Parietal lobe (tissue), 2 donors: ENCODE data around the gene ZNF468. TPM values are rescaled to one million over a fixed set of nuclear protein-coding genes. Genes with fewer than 3 reads are reported as not detected.

ENCODE experiments used
- small RNA-seq: library from RNA; depleted of rRNA; stranded (forward); fragments of <200 nt; gene quantifications from one replicate; pipeline ENCODE3, GENCODE V24; 2014; ENCODE audit warnings: low replicate concordance
- total RNA-seq: library from RNA; depleted of rRNA; stranded (reverse); fragments of >200 nt; gene quantifications from one replicate; pipeline ENCODE4 v1.2.3, GENCODE V29; 2014

ZNF468 gene
- total RNA-seq: 53.8 TPM

GRCh38 chr19:52857378-52858191 lies at the start of gene ZNF468:
TSS of gene ZNF468 (minus strand) at chr19:52857619. CDS start at chr19:52854272, 3,347 bp downstream.

GRCh38 chr19:52897138-52897935 lies 39.9 kb upstream of the ZNF468 start, which contains the start of gene ZNF320:
TSS of gene ZNF320 (minus strand) at chr19:52897635. CDS start at chr19:52890255, 7,380 bp downstream.

GRCh38 chr19:52821204-52821960 lies 36.0 kb downstream of the ZNF468 start, which contains the start of gene ZNF28:
TSS of gene ZNF28 (minus strand) at chr19:52821633. CDS start at chr19:52817958, 3,675 bp downstream.

Small RNA genes lying within 50 kb of the gene (small RNA-seq; reads per million reads assigned to genes)
- gene ZNF320: not detected

Other genes with a start within 250 kb of the ZNF468 start
- 107 TPM for gene ZNF83, start 219.3 kb downstream of the ZNF468 start, total RNA-seq
- 57.6 TPM for gene ZNF611, start 122.6 kb downstream of the ZNF468 start, total RNA-seq
- 1.9 TPM for gene ZNF600, start 70.8 kb downstream of the ZNF468 start, total RNA-seq
- gene ZNF28, start 36.0 kb downstream of the ZNF468 start, total RNA-seq: 32.6 TPM
- gene ZNF320, start 40.0 kb upstream of the ZNF468 start, total RNA-seq: 38.2 TPM
- 5.0 TPM for gene ZNF888, start 65.8 kb upstream of the ZNF468 start, total RNA-seq
- 6.9 TPM for gene ZNF816, start 105.3 kb upstream of the ZNF468 start, total RNA-seq
- gene ERVV-1, start 156.3 kb upstream of the ZNF468 start, total RNA-seq: not detected
- gene ERVV-2, start 187.1 kb upstream of the ZNF468 start, total RNA-seq: not detected
- 62.3 TPM for gene ZNF160, start 245.8 kb upstream of the ZNF468 start, total RNA-seq